Fibroblast of skin of abdomen (primary cell): ENCODE data around the gene SDR42E2. TPM values are rescaled to one million over a fixed set of nuclear protein-coding genes. Genes with fewer than 3 reads are reported as not detected.
"Not testable (repeated sequence)": the region's sequence is repeated elsewhere in the genome, so short reads cannot be mapped to it uniquely, and the experiment has no call there.

Experiments used
- DNase-seq: peaks from one replicate; pipeline ENCODE4 v3.0.0-alpha.2; 2013
- polyA plus RNA-seq, 2 experiments: library from polyadenylated mRNA; unstranded; fragments of 120-200 nt; gene quantifications; one replicate each; pipeline ENCODE4 v1.2.1, GENCODE V29; 2013; ENCODE audit not compliant: insufficient read length in 2 of 2

SDR42E2 gene
- polyA plus RNA-seq (2013, experiment 1 of 2; ENCODE audit: insufficient read length): not detected
- polyA plus RNA-seq (2013, experiment 2 of 2; ENCODE audit: insufficient read length): not detected

DNA sequence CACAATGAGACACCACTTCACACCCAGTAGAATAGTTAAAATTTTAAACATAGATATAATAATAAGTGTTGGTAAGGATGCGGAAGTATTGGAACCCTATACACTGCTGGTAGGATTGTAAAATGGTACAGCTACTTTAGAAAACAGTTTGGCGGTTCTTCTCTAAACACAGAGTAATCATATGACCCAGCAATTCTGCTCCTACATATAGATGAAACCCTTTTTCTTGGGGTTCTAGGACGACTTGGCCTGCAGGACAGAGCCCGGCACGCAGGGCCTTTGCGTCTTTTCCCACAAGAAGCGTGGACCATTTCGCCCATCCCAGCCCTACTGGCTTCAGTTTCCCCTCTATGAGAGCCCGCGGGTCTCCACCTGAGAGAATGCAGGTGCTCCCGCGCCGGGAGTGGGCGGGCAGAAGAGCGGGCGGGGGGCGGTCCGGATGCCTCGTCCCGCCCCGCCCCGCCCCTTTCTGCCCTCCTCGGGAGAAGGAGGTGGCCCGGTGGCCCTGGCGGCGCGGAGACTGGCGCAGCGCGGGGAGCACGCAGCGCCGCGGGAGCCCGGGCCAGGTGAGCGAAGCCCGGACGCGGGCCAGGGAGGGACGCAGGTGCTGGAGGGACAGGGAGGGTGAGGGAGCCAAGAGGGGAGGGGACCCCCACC is at the start of gene SDR42E2:
TSS of gene SDR42E2 (plus strand) at position 508 of the 657 bp plus-strand sequence. CDS start 3,077 bp downstream, outside the sequence.
- DNase-seq: no peak

DNA sequence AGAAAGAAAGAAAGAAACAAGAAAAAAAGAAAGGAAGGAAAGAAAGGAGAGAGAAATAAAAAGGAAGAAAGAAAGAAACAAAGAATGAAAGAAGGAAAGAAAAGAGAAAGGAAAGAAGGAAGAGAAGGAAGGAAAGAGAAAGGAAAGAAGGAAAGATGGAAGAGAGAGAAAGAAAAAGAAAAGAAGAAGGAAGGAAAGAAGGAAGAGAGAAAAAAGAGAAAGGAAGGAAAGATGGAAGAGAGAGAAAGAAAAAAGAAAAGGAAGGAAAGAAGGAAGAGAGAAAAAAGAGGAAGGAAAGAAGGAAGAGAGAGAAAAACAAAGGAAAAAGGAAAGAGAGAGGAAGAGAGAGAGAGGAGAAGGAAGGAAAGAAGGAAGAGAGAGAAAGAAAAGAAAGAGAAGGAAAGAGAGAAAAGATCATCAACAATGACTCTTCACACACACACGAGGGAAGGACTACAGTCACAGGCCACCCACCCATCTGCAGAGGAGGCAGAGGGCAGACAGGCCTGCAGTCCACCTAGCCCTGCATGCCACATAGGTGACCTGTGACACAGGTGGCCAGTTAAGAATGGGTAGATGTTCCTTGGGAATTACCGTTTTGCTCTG is 46.1 kb upstream of the SDR42E2 start:
- DNase-seq: no peak

DNA sequence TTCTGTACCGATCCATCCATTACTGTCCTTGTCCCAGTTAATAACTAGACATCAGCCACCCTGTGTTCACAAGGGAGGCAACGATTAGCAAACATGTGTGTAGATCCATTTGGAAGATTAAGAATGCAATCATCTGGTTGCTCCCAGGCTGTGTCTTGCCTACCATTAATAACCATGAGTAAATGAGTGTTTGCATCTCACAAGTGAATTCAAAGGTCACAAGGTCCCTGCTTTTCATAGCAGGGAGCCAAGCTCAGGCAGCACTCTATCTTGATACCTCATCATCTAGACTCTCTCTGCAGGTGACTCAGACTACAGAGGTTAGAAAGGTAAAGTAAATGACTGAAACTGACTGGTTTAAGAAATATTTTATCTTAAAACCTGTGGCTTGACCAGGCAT is 44.7 kb upstream of the SDR42E2 start:
- DNase-seq: no peak

DNA sequence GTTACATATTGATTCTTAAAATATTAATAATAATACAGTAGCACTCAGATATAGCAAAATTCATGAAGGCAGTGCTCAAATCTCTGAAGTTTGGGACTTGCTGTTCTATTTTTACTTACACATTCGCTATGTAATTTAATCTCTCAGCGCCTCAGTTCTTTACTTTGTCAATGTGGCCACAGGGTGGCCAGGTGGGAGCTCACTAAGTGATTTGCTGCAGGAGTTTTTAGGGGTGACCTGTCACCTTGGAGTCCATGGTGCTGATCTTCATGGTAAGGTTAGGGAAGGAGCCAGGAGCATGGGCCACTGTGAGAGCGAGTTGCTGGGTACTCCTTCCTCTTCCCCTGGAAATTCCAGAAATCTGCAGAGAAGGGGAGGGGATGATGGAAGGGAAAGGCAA is 41.9 kb upstream of the SDR42E2 start:
- DNase-seq: no peak

DNA sequence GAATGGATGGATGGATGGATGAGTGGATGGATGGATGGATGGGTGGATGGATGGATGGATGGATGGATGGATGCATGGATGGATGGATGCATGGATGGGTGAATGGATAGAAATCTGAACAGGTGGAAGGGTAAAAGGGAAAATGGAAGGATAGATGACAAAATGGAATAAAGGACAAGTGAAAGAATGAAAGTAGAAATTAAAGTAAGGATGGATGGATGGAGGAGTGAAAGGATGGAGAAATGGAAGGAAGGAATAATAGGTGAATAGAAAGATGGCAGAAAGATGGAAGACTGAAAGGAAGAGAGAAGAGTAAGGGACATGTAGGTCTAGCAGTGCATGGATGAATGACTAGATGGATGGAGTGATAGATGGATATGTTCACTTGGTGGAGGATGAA is 40.1 kb upstream of the SDR42E2 start:
- DNase-seq: no peak

DNA sequence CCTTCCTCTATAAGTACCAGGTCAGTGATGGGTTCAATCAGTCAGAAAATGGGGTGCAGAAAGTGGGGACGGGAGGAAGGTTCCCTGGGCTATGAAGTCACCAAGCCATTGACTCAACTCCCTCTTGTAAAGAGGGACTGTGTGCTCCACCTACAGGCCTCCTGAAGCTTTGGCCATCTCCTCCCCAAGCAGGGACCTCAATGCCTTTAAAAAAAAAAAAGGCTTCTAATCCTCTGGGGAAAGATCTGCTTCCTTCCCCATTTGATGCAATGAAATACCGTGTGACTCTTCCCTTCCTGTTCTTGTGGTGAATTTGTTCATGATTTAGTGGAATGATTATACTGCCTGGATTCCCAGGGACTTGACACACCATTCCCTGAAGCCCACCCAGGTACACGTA is 39.2 kb upstream of the SDR42E2 start:
- no peak for DNase-seq

DNA sequence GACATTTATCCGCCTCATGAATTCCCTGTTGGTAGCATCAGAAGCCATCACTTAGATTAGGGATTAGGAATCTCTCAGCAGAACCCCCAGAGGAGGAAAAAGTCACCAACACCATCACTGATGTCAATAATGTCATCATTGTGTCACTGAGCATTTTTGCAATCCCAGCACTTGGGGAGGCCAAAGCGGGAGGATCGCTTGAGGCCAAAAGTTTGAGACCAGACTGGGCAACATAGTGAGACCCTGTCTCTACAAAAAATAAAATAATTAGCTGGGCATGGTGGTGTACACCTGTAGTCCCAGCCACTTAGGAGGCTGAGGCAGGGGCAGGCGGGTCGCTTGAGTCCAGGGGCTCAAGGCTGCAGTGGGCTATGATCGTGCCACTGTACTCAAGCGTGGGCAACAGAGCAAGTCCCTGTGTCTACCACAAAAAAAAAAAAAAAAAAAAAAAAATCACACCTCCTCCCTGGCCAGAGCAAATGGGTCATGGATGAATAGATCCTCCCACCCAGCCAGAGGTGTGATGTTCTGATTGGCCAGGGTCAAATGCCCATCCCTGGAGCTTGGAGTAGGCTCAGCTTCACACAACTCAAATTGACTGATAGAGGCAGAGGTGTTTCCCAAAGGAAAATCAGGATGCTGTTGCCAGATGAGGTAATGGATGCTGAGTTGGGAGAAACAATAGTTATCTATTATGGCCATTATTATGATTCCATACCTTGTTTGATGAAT is 38.4 kb upstream of the SDR42E2 start:
- DNase-seq: no peak

DNA sequence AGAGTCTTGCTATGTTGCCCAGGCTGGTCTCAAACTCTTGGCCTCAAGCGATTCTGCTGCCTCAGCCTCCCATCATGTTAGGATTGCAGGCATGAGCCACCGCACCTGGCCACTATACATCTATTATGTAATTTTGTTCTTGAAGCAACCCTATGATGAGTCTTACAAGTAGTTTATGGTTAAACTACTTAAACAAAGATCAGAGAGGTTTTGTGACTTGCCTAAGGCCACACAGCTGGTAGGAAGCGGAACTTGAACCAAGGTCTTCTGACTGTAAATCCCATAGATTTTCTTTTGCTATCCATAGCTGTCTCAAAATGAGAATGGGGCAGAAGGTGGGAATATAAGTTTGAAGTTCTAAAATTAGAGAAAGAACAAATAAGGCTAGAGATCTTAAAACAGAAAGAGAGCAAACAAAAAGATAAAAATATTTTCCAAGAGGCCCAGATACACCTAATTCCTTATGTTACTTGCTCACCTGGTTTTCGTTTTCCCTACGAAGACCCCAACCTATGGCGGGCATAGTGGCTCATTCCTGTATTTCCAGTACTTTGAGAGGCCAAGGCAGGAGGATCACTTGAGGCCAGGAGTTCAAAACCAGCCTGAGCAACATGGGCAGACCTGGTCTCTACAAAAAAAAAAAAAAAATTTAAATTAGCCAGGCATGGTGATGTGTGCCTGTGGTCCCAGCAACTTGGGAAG is 37.6 kb upstream of the SDR42E2 start:
- no peak for DNase-seq

DNA sequence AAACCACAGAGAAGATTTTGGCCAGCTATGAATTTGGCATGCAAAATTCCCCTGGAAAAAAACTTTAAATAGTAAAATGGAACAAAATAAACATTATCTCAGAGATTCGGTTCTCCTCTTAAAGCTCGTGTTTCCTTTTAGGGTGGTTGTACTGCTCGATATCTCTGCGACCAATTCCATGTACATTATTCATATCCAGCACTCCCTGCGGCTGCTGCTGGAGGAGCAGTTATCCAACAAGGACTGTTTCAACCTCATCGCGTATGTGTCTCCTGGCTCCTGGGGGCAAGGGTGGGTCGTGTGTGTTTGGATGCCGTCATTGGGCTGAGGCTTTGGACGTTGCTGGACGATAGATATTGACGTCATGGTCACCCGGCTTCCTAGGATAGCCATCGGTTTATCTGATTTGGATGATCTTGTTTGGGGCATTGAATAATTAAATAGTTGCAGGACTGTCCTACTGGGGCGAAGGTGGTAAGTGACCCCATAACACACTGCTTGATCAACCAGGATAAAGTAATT is 36.2 kb upstream of the SDR42E2 start:
- DNase-seq: no peak

DNA sequence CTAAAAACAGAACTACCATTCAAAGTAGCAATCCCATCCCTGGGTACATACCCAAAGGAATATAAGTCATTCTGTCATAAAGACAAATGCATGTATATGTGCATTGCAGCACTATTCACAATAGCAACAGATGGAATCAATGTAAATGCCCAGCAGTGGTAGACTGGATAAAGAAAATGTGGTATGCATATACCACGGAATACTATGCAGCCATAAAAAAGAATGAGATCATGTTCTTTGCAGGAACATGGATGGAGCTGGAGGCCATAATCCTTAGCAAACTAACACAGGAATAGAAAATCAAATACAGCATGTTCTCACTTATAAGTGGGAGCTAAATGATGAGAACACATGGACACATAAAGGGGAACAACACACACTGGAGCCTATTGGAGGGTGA is 33.8 kb upstream of the SDR42E2 start:
- DNase-seq: not testable (repeated sequence)

DNA sequence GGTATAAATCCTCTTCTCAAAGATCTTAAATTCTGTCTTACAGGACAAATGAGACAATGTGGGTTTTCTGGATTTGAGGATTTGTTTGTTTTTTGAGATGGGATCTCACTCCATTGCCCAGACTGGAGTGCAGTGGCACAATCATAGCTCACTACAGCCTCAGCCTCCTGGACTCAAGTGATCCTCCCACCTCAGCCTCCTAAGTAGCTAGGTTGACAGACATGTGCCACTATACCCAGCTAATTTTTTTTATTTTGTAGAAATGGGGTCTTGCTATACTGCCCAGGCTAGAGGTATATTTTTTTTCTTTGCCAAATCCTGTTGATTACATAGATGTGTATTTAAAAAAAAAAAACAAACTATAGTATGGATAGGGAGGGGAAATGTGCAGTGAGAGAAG is 31.8 kb upstream of the SDR42E2 start:
- no peak for DNase-seq

DNA sequence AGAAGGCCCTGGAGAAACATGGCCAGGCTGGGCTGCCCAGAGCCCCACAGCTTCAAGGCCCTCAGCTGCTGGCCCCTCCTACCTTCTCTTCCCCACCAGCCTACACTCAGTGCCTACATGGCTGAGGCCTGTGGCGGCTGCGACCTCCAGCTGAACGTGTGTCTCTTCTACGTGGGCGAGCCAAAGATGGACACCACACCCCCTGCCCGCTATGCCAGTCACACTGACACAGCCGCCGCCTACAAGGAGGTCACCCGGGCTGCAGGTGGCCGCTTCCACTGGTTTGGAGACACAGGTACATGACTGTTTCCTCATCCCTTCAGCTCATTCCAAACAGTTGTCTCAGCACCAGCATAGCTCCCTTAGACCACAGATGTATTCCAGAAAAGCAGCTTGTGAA is 29.5 kb upstream of the SDR42E2 start:
- DNase-seq: no peak

DNA sequence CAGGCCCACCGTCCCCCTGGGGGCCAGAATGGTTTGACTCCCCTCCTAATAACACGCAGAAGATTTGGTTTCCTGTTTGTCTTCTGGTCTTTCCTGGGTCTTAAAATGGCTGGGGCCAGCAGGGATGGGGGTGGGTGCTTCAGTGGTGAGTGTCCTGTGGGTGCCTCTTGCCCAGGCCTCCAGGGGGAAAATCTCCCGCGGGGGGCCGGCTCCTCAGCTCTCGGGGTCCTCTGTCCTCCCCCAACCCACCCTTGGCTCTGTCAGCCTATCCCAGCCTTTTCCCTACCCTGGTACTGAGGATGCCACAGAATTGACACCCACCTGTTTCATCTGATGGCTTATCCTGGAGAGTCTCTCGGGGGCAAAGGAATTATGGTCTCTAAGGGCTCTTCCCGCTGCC is 23.8 kb upstream of the SDR42E2 start:
- no peak for DNase-seq

DNA sequence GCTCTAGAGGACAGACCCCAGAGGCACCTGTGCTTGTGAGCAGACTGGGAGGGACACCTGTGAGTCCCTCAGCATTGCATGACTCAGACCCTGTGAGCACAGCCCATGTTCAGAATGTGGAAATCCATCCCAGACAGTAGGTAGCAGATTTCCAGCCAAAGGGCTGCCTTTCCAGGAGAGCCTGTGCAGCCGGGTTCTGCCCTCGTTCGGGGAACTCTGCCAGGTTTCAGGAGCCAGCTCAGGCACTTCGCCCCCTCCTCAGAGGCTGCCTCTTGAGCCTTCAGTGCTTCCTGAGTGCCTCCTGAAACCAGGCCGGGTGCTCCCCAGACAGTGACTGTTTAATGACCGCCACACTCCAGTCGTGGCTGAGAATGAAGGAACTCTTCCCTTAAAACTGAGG is 23.3 kb upstream of the SDR42E2 start:
- no peak for DNase-seq

DNA sequence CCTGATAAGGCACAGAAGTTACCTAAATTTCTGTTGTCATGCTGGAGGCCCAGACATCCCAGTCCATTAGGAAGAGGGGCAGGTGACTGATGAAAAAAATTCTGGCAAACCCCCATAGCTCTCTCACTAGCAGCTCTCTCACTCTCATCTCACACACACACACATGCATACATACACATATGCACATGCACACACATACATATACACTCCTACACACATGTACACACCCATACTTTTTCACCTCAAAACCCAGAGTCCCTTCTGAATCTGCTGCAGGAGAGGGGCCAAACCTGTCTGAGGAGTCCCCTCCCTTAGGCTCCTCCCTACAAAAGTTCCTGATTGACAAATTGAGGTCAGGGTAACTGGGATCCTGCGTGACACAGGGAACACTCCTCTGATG is 22.6 kb upstream of the SDR42E2 start:
- no peak for DNase-seq

DNA sequence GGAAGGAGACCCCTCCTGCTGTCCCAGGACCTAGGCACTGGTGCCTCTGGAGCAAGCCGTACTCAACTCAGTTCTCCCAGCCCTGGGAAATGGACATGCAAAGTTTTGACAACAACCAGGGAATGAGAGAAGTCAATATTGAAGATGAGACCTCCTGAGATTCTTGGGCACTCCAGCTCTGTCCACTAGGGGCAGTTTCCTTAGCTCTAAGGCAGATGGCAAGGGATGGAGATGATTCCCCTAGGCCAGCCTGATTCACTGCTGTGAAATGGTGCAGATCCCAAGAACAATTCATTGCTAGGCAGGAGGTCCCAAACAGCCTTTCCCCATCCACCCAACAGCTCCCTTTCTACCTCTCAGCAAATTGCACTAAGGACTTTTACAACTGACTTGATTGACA is 20.5 kb upstream of the SDR42E2 start:
- DNase-seq: no peak

DNA sequence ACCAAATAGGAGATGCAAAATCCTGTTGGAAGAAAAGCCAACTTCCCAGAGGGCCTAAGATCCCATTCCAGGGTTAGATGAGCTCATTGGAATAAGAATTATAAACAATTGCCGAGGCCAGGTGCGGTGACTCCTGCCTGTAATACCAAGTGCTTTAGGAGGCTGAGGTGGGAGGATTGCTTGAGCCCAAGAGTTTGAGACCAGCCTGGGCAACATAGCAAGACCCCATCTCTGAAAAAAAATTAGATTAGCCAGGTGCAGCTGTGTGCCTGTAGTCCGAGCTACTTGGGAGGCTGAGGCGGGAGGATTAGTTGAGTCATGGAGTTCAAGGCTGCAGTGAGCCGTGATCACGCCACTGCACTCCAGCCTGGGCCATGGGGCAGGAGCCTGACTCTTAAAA is 17.8 kb upstream of the SDR42E2 start:
- no peak for DNase-seq

DNA sequence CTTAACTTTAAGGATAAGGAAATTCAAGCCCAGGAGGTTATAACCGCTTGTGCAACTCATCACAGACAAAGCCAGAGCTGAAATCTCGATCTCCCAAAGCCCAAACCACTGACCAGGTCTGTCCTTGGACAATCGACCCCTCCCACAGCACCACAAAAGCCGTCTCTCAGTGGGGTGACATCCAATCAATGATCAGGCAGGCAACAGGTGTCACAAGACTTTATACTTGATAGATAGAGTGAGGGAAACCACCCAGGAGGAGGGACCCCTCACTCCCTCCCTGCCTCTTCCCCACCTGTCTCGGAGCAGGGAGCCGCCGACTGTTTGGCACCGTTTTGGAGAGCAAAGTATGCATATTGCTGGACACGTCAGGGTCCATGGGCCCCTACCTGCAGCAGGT is 14.5 kb upstream of the SDR42E2 start:
- no peak for DNase-seq

DNA sequence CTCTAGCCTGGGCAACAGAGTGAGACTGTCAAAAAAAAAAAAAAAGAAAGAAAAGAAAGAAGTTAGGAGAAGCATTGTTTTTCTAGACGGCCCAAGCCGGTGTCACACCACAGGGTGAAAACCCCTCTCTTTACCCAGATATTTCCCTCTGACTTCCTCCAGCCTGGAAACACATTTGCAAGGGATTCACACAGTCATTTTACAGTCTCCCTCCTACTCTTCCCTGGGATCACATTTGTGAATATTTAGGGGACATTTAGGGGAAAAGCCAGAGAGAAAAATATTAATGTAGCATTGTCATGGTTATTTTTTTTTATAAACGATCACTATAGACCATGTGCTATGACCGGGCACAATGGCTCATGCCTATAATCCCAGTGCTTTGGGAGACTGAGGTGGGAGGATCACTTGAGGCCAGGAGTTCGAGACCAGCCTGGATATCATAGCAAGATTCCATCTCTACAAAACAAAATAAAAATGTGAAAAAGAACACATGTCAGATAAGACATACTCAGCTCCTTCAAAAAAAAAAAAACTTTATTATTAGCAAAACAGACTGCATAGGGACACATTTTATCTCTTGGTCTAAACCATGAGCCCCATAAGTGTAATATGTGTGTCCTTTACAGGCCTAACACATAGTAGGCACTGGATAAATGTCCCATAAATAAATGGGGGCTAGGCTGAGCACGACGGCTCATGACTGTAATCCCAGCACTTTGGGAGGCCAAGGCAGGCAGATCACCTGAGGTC is 10.9 kb upstream of the SDR42E2 start:
- no peak for DNase-seq

DNA sequence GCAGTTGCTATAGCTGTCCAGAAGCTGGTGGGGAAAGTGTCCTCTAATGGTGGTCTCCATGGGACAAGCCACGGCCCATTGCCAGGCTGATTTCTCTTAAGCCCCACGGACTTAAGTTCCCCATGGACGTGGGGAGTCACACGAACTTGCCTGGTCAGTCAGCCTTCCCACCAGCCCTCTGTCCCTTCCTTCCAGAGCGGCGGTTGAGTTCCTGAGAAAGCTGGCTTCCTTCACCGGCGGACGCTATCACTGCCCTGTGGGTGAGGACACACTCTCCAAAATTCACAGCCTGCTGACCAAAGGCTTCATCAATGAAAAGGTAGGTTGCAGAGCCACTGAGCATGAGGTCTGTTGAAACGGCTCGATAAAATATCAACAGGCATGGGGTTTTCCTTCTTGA is 10.0 kb upstream of the SDR42E2 start:
- no peak for DNase-seq

DNA sequence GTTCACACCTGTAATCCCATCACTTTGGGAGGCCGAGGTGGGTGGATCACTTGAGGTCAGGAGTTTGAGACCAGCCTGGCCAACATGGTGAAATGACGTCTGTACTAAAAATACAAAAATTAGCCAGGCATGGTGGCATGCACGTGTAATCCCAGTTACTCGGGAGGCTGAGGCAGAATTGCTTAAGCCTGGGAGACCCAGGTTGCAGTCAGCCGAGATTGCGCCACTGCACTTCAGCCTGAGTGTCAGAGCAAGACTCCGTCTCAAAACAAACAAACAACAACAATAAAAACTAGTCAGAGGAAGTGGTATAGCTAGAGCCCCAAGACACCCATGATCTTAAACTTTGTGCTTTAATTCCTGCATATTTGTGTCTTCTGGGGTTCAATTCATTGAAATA is 9.2 kb upstream of the SDR42E2 start:
- DNase-seq: not testable (repeated sequence)

DNA sequence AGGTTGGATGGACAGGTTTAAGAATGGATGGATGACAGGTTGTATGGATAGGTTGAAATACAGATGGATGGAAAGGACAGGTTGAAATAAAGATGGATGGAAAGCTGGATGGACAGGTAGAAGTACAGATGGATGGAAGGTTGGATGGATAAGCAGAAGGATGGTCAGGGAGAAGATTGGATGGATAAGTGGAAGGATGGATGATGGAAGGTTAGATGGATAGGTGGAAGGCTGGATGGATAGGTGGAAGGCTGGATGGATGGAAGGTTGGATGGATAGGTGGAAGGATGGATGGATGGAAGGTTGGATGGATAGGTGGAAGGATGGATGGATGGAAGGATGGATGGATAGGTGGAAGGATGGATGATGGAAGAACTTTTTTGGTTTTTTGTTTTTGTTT is 905 bp upstream of the SDR42E2 start:
- DNase-seq: no peak
